Hepatocyte (in vitro differentiated cells): ENCODE measurements around the gene PPP1R14B.

ENCODE experiments used
- CTCF ChIP-seq: fragments of 200-600 bp; sonication (generic); IDR thresholded peaks from 2 replicates; pipeline ENCODE4 v1.5.1; 2016; ENCODE audit warnings: antibody characterized with exemption, mild to moderate bottlenecking; ENCODE audit not compliant: poor library complexity
- EZH2phosphoT487 ChIP-seq: fragments of 200-600 bp; sonication (generic); IDR thresholded peaks from one replicate; pipeline ENCODE4 v1.6.1; 2018; ENCODE audit warnings: antibody characterized with exemption, mild to moderate bottlenecking, low read depth, moderate library complexity; ENCODE audit not compliant: unreplicated experiment, severe bottlenecking

GRCh38 chr11:64278576-64279190 lies 31.9 kb upstream of the PPP1R14B start:
- TF ChIP-seq CTCF: no peak
- TF ChIP-seq EZH2phosphoT487: no peak
